ENCODE results near the gene GAS7.

GRCh38 chr17:10058921-10059683, 139.3 kb downstream of the GAS7 start:
- TF ChIP-seq CTCF (IDR thresholded peaks at IDR 0.05) (no peak), SMAD3 (CRISPR knock-in tag; IDR thresholded peaks at IDR 0.05; ENCODE audit: borderline replicate concordance) (no peak), CREB1 (CRISPR knock-in tag; IDR thresholded peaks at IDR 0.05) (no peak), NR3C1 (CRISPR knock-in tag; conservative IDR thresholded peaks at IDR 0.05; ENCODE audit: low read depth) (no peak), MXD4 (CRISPR knock-in tag; IDR thresholded peaks at IDR 0.05; ENCODE audit: borderline replicate concordance) (no peak), TP53 (CRISPR knock-in tag; IDR thresholded peaks at IDR 0.05) (no peak), JUN (CRISPR knock-in tag; IDR thresholded peaks at IDR 0.05) (no peak), SP1 (CRISPR knock-in tag; conservative IDR thresholded peaks at IDR 0.05) (no peak), ETV6 (CRISPR knock-in tag; IDR thresholded peaks at IDR 0.05) (no peak), MAX (CRISPR knock-in tag; IDR thresholded peaks at IDR 0.05) (no peak), IRF2 (CRISPR knock-in tag; IDR thresholded peaks at IDR 0.05; ENCODE audit: borderline replicate concordance, low read depth) (no peak)
- TF ChIP-seq, protein P1, sequence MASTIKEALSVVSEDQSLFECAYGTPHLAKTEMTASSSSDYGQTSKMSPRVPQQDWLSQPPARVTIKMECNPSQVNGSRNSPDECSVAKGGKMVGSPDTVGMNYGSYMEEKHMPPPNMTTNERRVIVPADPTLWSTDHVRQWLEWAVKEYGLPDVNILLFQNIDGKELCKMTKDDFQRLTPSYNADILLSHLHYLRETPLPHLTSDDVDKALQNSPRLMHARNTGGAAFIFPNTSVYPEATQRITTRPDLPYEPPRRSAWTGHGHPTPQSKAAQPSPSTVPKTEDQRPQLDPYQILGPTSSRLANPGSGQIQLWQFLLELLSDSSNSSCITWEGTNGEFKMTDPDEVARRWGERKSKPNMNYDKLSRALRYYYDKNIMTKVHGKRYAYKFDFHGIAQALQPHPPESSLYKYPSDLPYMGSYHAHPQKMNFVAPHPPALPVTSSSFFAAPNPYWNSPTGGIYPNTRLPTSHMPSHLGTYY (CRISPR knock-in tag; IDR thresholded peaks at IDR 0.05) = no peak

Data from WTC11 (cell line).